Measurements from ENCODE around the gene SMIM28.
"Not testable (repeated sequence)": the region's sequence is repeated elsewhere in the genome, so short reads cannot be mapped to it uniquely, and the experiment has no call there.

Gene SMIM28

DNA sequence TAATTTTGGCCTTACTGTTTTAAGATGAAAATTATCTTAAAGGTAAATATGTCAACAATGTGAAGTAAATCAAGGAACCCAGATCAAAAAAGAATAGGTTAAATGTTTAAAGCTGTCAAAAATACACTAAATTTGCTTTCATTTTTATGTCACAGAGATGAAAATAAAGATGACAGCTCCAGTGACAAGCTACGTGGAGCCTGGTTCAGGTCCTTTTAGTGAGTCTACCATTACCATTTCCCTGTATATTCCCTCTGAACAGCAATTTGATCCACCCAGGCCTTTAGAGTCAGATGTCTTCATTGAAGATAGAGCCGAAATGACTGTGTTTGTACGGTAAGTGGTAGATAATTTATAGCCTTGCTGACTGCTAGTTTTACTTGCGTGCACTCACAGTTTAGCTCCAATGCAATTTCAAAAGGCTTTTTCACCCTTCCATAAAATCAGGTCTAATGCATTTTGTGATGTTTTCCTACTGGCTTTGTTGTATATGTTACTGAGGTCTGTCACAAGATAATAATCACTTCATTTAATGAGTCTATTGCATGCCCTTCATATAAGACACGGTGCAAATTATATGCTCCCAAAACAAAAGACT, 28.2 kb downstream of the SMIM28 start:
- DNase-seq (ENCODE audit: low spot score), result no peak

DNA sequence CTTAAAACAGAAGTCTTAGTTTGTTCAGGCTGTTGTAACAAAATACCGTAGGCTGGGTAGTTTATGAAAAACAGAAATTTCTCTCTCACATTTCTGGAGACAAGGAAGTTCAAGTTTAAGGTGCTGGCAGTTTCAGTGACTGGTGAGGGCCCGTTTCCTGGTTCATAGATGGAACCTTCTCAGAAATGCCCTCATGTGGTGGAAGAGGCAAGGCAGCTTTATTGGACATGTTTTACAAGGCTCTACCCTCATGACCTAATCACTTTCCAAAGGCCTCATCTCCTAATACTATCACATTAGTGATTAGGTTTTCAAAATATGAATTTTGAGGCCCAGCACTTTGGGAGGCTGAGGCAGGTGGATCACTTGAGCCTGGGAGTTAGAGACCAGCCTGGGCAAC, 28.7 kb downstream of the SMIM28 start:
- DNase-seq (ENCODE audit: low spot score), result no peak

GRCh38 chr6:138410048-138410735, 32.5 kb downstream of the SMIM28 start:
- DNase-seq (ENCODE audit: low spot score), result no peak

DNA sequence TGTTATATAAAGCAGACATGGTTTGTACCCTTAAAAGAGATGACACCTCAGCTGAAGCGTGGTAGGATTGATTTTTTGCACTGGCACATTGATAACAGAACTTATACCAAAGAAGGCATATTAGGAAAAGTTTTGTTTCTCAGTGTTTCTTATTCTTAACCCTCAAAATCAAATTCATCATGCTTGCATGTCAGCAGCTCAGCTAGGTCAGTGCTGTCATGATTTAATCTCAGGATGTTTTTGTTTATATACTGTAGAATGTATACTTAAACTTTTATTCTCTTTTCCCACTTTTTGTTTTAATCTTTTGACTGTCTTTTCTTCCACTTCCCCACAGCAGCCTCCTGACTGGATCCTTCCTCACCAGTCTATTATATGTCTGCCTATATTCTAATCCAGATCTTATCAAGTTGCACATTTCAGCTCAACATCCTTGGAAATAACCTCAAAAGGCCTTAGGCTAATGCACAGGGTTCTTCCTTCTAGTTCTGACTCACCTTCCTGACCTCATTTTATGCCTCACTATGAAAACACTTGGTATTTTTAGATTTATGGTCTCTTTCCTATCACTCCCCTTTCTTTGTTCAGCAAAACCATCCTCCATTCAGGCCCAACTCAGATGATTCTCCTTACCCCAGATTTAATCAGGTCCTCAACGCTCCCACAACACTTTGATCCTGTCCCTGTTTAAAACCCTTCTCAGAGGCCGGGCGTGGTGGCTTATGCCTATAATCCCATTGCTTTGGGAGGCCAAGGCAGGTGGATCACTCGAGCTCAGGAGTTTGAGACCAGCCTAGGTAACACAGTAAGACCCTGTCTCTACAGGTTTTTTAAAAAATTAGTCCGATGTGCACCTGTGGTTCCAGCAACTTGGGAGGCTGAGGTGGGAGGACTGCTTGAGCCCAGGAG, 33.5 kb downstream of the SMIM28 start:
- DNase-seq (ENCODE audit: low spot score), result peak; percentile 47

DNA sequence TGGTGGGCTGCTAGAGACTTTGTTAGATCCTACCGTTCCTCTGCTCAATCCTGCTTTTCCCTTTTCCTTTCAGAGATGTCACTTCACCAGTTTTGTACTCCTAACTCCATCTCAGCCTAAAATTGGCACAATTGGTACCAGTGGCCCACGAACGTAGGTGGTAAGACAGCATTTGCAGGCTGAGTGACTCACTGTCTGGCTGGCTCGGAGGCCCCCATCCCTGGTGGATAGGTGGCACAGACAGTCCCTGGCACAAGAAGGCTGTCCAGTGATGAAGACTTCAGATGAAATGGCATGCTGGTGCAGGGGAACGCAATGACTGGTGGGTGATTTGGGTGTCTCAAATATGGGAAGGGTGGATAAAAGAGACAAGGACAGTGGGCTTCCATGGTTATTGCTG, 37.4 kb downstream of the SMIM28 start:
- DNase-seq (ENCODE audit: low spot score), result no peak

DNA sequence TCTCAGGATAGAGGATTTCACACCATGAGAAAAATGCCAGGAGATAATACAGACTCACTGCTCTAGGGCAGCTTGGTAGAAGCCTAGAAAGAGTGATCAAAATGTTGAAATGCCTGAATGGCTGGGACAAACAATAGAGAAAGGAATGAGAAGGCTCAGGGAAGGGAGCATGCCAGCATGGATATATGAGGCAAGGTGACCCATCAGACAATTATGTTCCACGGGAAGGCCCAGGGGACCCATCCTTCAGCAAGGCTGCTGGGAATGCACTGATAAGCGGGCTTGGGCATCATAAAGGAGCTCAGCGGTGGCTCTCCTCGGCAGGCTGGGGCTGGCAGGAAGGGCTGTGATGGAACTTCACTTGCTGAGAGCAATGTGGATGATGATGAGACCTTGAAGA, 38.5 kb downstream of the SMIM28 start:
- no peak for DNase-seq (ENCODE audit: low spot score)

DNA sequence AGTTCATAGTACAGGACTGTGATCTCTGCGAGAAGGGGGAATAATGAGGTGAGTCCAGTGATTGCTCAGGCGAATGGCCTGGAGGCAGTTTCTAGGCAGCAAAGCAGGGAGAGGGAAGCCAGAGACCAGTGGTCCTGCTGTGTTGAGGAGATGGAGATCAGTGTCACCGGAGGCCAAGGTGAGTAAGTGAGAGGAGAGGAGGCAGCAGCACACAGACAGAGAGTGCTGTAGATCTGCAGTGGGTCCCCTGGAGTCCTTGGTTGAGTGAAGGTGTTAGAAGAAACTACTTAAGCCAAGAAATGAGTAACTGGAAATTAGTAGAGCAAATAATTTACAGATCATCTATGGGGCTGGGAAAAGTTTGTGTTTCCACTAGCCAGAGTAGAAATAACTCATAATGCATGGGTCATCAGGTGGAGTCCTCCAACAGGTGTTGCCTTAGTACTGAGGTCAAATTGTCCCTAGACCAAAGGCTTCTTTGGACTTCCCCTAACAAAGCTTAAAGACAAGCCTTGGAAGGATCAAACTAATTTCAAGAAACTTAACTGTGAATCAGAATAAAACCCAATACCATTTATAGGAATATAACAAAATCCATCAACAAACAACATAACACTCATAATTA, 39.9 kb downstream of the SMIM28 start:
- DNase-seq (ENCODE audit: low spot score), result no peak

DNA sequence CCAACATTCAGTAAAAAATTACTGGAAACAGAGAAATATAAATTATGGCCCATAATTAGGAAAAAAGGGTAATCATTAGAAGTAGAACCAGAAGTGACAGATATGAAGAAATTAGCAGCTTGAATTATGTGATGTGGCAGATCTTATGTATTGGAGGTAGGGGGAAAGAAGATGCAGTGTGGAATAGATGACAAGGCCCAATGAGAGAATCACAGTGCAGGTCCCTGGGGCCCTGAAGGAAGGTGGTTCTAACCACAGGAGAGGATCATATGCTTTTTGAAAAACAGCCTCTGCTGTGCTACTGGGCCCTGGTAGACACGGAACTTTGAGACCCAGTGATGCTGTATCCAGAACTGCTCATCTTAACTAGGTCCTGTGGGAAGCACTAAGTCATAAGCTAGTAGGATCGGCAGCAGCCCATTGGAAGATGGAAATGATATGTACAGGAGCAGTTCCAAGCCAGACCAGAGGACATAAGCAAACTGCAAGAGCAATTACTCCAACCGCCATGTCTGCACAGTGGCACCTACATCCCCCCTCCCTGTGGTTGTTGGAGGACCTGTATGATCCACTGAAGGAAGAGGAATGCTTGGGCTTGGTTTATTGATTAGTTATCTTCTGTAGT, 40.5 kb downstream of the SMIM28 start:
- DNase-seq (ENCODE audit: low spot score), result no peak

DNA sequence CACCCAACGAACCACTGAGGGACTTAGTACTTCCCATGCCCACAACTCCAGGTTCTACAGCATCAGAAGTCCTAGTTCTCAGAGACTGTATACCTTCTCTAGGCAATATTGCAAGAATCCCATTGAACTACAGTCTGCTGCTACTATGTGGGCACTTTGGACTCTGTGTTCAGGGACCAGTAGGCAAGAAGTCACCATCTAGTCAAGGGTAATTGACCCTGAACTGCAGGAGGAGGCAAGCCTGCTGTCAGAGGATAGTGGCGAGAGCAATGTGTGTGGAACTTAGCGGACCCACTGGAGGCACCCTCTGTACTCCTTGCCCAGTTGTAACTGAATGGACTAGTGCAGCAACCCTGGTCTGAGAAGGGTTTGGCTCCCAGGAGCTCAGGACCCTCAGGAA, 42.1 kb downstream of the SMIM28 start:
- DNase-seq (ENCODE audit: low spot score), result no peak

DNA sequence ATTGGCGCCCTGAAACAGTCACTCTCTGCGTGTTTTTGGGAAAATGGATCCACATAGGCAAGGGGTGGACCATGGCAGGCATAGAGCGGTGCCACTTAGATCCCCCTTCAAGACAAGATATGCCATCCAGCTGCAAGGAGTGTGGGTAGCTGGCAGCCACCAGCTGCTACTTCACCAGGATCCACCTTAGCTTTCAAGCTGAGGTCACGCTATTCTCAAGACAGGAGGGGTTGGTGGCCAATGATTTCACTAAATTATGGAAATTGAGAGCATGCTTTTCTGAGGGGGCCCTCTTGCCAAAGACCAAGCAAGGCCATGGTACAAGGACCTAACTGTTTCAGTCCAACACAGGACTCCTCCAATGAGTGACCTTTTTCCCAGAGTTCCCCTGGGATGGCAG, 42.7 kb downstream of the SMIM28 start:
- no peak for DNase-seq (ENCODE audit: low spot score)

- DNase-seq (ENCODE audit: low spot score), result no peak
Measured at GRCh38 chr6:138421089-138421488, 43.4 kb downstream of the SMIM28 start.

DNA sequence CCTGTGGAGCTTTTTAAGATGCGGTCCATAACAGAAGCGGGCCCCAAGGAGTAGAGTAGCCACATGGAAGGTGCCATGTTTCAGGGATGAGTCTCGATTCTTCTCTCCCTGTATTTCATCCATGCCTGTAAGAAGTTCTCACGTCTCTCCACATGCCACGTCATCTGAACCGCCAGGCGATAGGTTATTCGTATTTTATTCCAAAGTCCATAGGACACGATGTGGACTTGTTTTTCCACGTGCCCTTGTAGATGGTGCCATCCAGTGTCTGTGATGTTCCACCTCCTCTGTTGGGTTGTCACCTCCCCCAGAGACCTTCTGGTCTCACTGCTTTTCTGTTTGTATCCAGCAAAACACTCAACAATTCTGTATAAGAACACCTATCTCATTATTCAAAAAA, 43.9 kb downstream of the SMIM28 start:
- DNase-seq (ENCODE audit: low spot score), result no peak

- no peak for DNase-seq (ENCODE audit: low spot score)
Measured at GRCh38 chr6:138422861-138423260, 45.2 kb downstream of the SMIM28 start.

DNA sequence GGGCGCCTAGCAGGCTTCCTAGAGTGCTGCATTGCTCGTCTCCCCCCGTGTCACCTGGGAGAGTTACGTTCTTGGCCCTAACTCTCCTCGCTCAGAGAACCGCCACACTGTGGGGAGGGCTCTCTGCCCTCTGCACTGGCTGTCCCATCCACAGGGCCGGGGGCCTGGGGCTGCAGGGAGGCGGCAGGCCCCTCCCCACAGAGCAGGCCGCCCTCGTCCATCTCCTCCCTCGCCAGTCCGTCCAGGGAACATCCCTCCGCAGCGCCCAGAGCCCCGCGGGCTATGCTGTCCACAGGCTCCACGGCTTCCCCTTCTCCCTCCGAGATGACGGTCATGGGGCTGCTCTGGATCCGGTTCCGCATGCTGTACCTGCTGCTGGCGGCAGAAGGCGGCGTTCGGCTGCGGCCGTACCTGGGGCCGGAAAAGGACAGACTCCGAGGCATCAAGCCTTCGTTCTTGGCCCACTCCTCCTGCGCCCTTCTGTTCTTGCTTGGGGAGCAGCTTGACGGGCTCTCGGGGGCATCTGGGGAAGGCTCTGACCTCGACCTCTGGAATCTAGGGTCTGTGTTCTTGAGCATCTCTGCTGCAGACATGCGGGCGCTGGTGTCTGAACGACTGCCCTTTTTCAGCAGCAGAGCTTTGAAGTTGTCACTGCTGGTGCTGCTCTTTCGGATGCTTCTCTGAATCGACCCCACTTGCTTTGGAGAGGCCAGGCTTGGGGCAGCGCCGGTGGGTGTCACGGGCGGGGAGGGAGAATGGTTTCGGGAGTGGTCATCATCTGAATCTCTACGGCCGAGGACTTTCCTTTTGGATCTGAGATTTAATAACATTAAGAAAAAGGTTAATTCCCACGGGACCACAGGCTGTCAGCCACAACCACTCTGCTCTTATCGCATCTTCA, 46.5 kb downstream of the SMIM28 start:
- DNase-seq (ENCODE audit: low spot score), result no peak

DNA sequence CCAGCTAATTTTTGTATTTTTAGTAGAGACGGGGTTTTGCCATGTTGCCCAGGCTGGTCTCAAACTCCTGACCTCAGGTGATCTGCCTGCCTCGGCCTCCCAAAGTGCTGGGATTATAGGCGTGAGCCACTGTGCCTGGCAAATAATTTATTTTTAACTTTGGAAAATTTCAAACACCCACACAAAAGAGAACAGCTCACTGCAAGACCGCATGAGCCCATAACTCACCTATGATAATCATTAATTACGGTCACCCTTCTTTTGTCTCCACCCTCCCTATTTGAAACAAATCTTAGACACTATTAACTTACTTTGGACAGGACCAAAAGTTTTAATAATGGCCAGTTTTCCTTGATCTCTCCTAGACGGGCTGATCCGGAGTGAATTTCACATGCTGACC, 47.6 kb downstream of the SMIM28 start:
- DNase-seq (ENCODE audit: low spot score), result not testable (repeated sequence)

- DNase-seq (ENCODE audit: low spot score), result no peak
Measured at GRCh38 chr6:138426500-138427123, 48.9 kb downstream of the SMIM28 start.

GRCh38 chr6:138427701-138428100, 50.0 kb downstream of the SMIM28 start:
- no peak for DNase-seq (ENCODE audit: low spot score)

DNA sequence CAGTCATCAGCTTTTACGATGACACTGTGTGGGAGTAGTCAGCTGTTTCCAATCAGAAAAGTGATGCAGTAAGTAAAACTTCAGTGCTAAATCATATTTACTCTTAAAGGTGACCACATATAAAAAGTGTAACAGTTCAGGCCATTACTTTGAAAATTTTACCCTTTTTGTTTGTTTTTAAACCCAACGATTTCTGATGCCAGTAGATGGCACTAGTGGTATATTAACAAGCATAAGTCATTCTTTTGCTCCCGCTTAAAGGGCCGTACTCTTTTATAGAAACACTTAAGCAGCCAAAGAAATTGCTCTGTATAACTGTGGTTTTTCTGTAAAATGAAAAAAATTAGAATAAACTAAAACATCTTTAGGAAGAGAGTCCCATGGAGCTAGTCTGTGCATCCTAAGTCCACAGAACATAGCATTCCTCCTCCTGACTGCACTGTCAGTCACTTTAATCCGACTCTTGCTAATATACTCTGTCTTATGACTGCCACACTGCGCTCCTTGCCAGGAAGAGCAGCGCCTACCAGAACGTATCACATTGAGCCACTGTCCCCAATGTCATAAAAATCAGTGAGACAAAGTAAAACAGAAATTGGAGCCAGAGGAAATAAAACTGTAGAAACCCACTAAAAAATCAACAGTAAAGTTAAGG, 51.4 kb downstream of the SMIM28 start:
- DNase-seq (ENCODE audit: low spot score), result no peak

GRCh38 chr6:138429761-138430160, 52.1 kb downstream of the SMIM28 start:
- DNase-seq (ENCODE audit: low spot score), result no peak
